PC-3 (cell line): ENCODE results near the gene VEGFC. TPM values are rescaled to one million over a fixed set of nuclear protein-coding genes. Genes with fewer than 3 reads are reported as not detected.

ENCODE experiments used
- ATAC-seq: fragments of 200-7000 bp; cut with Tn5 transposase; 2 replicates; pipeline ENCODE4 v1.9.1; 2020; ENCODE audit warnings: mild to moderate bottlenecking, moderate library complexity
- BruUV-seq: library from RNA; stranded (reverse); fragments of 400-500 nt; replicated peaks from 2 replicates; lab custom pipeline; 2021; lab: Mats Ljungman, UMichigan
- CTCF ChIA-PET: fragments of 300-600 bp; sonication (Branson Sonifier 250); formaldehyde crosslinking; loops from one replicate; lab custom pipeline; 2022; ENCODE audit warnings: antibody characterized with exemption; lab: Charles Lee
- POLR2A ChIA-PET: fragments of 300-600 bp; sonication (Branson Sonifier 250); formaldehyde crosslinking; loops from one replicate; lab custom pipeline; 2022; ENCODE audit warnings: antibody characterized with exemption; ENCODE audit not compliant: unreplicated experiment; lab: Charles Lee
- DNase-seq: peaks from one replicate; pipeline ENCODE4 v3.0.0-alpha.2; 2015
- H2AFZ ChIP-seq: fragments of 300-600 bp; sonication (generic); 2 replicates; pipeline ENCODE4 v1.6.0; 2016; ENCODE audit warnings: antibody characterized with exemption, low read length
- H3F3A ChIP-seq: fragments of 300-600 bp; sonication (generic); one replicate; pipeline ENCODE4 v1.6.0; 2017; ENCODE audit warnings: antibody characterized with exemption, low read length, control low read depth, mild to moderate bottlenecking; ENCODE audit not compliant: unreplicated experiment
- H3K27ac ChIP-seq: fragments of 300-600 bp; sonication (generic); 2 replicates; pipeline ENCODE4 v1.5.1; 2016; ENCODE audit warnings: mild to moderate bottlenecking, low read length
- H3K27me3 ChIP-seq: fragments of 300-600 bp; sonication (generic); 2 replicates; pipeline ENCODE4 v1.6.1; 2016; ENCODE audit warnings: low read length, mixed read lengths
- H3K36me3 ChIP-seq: fragments of 300-600 bp; sonication (generic); 2 replicates; pipeline ENCODE4 v1.6.1; 2016; ENCODE audit warnings: low read depth, mixed run types, low read length, mixed read lengths
- H3K4me1 ChIP-seq: fragments of 300-600 bp; sonication (generic); 2 replicates; pipeline ENCODE4 v1.5.1; 2016; ENCODE audit warnings: low read length; ENCODE audit not compliant: insufficient read depth
- H3K4me2 ChIP-seq: fragments of 300-600 bp; sonication (generic); 2 replicates; pipeline ENCODE4 v1.6.0; 2016; ENCODE audit warnings: low read length
- H3K4me3 ChIP-seq: fragments of 300-600 bp; sonication (generic); 2 replicates; pipeline ENCODE4 v1.5.1; 2016; ENCODE audit warnings: mild to moderate bottlenecking, low read length, mixed read lengths
- H3K79me2 ChIP-seq: fragments of 300-600 bp; sonication (generic); 2 replicates; pipeline ENCODE4 v1.6.1; 2017; ENCODE audit warnings: low read length, mixed read lengths
- H3K9ac ChIP-seq: fragments of 300-600 bp; sonication (generic); 2 replicates; pipeline ENCODE4 v1.6.0; 2016; ENCODE audit warnings: mild to moderate bottlenecking, low read length
- H3K9me2 ChIP-seq: fragments of 300-600 bp; sonication (generic); replicated peaks from 2 replicates; pipeline ENCODE4 v1.6.1; 2016; ENCODE audit warnings: mixed run types, low read length, mixed read lengths
- H3K9me3 ChIP-seq: fragments of 300-600 bp; sonication (generic); 2 replicates; pipeline ENCODE4 v1.6.1; 2016; ENCODE audit warnings: low read length, mixed read lengths
- H4K20me1 ChIP-seq: fragments of 300-600 bp; sonication (generic); 2 replicates; pipeline ENCODE4 v1.6.1; 2016; ENCODE audit warnings: low read length, mixed read lengths
- CTCF ChIP-seq: fragments of 300-600 bp; sonication (generic); conservative IDR thresholded peaks from 2 replicates; pipeline ENCODE4 v1.5.1; 2017; ENCODE audit warnings: antibody characterized with exemption, low read depth, mild to moderate bottlenecking, low read length
- EZH2 ChIP-seq: fragments of 300-600 bp; sonication (generic); IDR thresholded peaks from one replicate; pipeline ENCODE4 v1.6.1; 2017; ENCODE audit warnings: antibody characterized with exemption, mild to moderate bottlenecking, low read length; ENCODE audit not compliant: unreplicated experiment
- EZH2phosphoT487 ChIP-seq: fragments of 300-600 bp; sonication (generic); IDR thresholded peaks from 2 replicates; pipeline ENCODE4 v1.6.1; 2018; ENCODE audit warnings: mild to moderate bottlenecking, antibody characterized with exemption, low read length, borderline replicate concordance
- intact Hi-C: fragments of 100-400 bp; cut with micrococcal nuclease; formaldehyde crosslinking; loops from 2 replicates; pipeline ENCODE4 v1.9.0; 2023
- total RNA-seq: library from RNA; depleted of rRNA; stranded (reverse); fragments of >200 nt; gene quantifications from 2 replicates; pipeline ENCODE4 v1.2.3, GENCODE V29; 2014

The VEGFC gene
- total RNA-seq, 1 experiment from 2014 or later: 36.6 TPM

DNA sequence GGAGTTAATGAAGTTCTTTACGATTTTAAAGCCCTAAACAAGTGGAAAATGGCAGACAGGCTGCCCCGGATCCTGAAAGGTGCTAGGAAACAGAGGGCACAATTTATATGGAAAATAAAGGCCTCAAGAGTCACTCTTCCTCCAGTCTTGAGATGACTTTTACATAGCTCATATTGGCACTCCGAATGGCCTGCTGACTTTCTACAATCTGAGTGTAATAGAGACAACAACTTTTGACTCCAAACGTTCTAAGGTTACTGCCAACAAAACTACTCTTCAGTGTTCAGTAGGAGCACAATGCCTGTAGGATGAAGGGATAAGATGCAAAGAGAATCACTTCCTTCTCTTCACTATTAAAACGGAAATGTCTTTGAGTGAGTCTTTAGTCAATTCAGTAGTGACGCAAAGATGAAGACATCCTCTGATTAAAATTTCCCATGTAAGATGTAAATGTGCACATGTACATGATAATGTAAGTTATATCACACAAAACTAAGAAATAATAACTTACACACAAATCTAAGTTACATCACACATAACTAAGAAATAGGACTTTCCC is 40.5 kb downstream of the VEGFC start:
- TF ChIP-seq EZH2: no peak
- TF ChIP-seq CTCF: no peak
- TF ChIP-seq EZH2phosphoT487: no peak
- intact Hi-C loops: no loop called here

DNA sequence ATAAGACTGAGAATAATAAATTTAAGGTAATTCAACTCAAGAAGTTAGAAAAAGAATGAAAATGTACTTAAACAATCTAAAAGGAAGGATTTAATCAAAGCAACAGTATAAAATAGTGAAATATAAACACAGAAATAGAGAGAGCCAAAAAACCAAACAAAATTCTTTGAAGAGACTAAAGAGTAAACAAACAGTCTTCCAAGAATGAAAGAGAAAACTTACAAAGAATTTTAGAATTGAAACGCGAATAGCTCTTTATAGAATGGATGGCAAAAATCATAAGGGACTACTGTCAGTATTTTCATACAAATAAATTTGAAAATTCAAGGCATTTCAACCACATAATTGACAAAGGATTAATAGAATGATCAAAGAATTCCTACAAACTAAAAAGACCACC is 41.7 kb downstream of the VEGFC start:
- H3K9me3 ChIP-seq: no peaks in the 10 kb centered on the region
- peaks cover 31% of the 10 kb centered on the region; the same call in 1 of the 2 replicates for H4K20me1 ChIP-seq
- no peak overlapping the region for H3K4me2 ChIP-seq
- H2AFZ ChIP-seq: no peak overlapping the region
- ChIA-PET CTCF (interaction anchor here (0.6 kb wide), 1 partner anchor 930 kb away, joined by 3 read pairs; no protein-coding TSS in a partner anchor), POLR2A (no interaction called here)
- no peaks in the 10 kb centered on the region for H3K9me2 ChIP-seq
- no peaks in the 10 kb centered on the region for H3F3A ChIP-seq
- peaks cover 100% of the 10 kb centered on the region for H3K79me2 ChIP-seq
- intact Hi-C loops: no loop called here
- H3K4me1 ChIP-seq: 0 out of 2 replicates have a peak, but pooled peaks cover 4% of the 10 kb centered on the region
- no peak overlapping the region for H3K9ac ChIP-seq
- ATAC-seq (no peak), DNase-seq (no peak)
- no peaks in the 10 kb centered on the region; the same call in 1 of the 2 replicates for H3K36me3 ChIP-seq
- H3K27ac ChIP-seq: no peak overlapping the region
- no peak for TF ChIP-seq CTCF
- TF ChIP-seq EZH2phosphoT487: no peak
- no peak for TF ChIP-seq EZH2
- no TSS peak for BruUV-seq
- H3K4me3 ChIP-seq: no peak overlapping the region
- no peaks in the 10 kb centered on the region for H3K27me3 ChIP-seq

More for the DNA sequence above, 40.5 kb downstream of the VEGFC start:
- Histone ChIP-seq H3F3A (no peaks in the 10 kb centered on the region), H4K20me1 (peaks cover 33% of the 10 kb centered on the region), H3K4me1 (0 out of 2 replicates have a peak, but pooled peaks cover 4% of the 10 kb centered on the region), H3K27me3 (no peaks in the 10 kb centered on the region), H2AFZ (no peak overlapping the region), H3K9ac (no peak overlapping the region), H3K9me2 (no peaks in the 10 kb centered on the region), H3K4me3 (no peak overlapping the region), H3K79me2 (peaks cover 100% of the 10 kb centered on the region), H3K36me3 (no peaks in the 10 kb centered on the region; the same call in 1 of the 2 replicates), H3K9me3 (no peaks in the 10 kb centered on the region), H3K27ac (no peak overlapping the region), H3K4me2 (no peak overlapping the region)
- ATAC-seq (no peak), DNase-seq (no peak)
- BruUV-seq: no TSS peak
- POLR2A ChIA-PET: no interaction called here
- CTCF ChIA-PET: no interaction called here

GRCh38 chr4:176746846-176747245 is 45.9 kb downstream of the VEGFC start:
- H3K9me3 ChIP-seq: no peaks in the 10 kb centered on the region
- H3F3A ChIP-seq: no peaks in the 10 kb centered on the region
- TF ChIP-seq EZH2 (no peak), EZH2phosphoT487 (no peak), CTCF (no peak)
- H3K9me2 ChIP-seq: no peaks in the 10 kb centered on the region
- ATAC-seq: no peak
- DNase-seq: no peak
- no peaks in the 10 kb centered on the region for H3K27me3 ChIP-seq
- H3K27ac ChIP-seq: no peak overlapping the region
- H3K4me2 ChIP-seq: no peak overlapping the region
- intact Hi-C loops: no loop called here
- no peaks in the 10 kb centered on the region for H3K36me3 ChIP-seq
- CTCF ChIA-PET: no interaction called here
- peaks cover 99% of the 10 kb centered on the region for H3K79me2 ChIP-seq
- POLR2A ChIA-PET: no interaction called here
- H3K9ac ChIP-seq: no peak overlapping the region
- peaks cover 45% of the 10 kb centered on the region; the same call in 1 of the 2 replicates for H4K20me1 ChIP-seq
- no TSS peak for BruUV-seq
- no peak overlapping the region for H3K4me3 ChIP-seq
- H3K4me1 ChIP-seq: 0 out of 2 replicates have a peak, but pooled peaks cover 4% of the 10 kb centered on the region
- no peak overlapping the region for H2AFZ ChIP-seq
